Peyer's patch (tissue), 4 donors: ENCODE data around the gene DISC1.
"Not testable (repeated sequence)": the region's sequence is repeated elsewhere in the genome, so short reads cannot be mapped to it uniquely, and the experiment has no call there.

Experiments used
- CTCF ChIP-seq, 6 experiments: fragments of 450-650 bp in 4 of 6; fragments of 200-600 bp in 2 of 6; sonication (generic) in 1 of 6; IDR thresholded peaks; one replicate each; pipeline ENCODE4 v1.5.1; 2017 to 2019; ENCODE audit warnings: antibody characterized with exemption in 6 of 6, mild to moderate bottlenecking in 3 of 6, moderate library complexity in 1 of 6
- POLR2A ChIP-seq, 2 donors: fragments of 450-650 bp; IDR thresholded peaks; one replicate each; pipeline ENCODE4 v1.5.1; 2017; ENCODE audit warnings: antibody characterized with exemption in 2 of 2, mild to moderate bottlenecking in 2 of 2, moderate library complexity in 2 of 2

DNA sequence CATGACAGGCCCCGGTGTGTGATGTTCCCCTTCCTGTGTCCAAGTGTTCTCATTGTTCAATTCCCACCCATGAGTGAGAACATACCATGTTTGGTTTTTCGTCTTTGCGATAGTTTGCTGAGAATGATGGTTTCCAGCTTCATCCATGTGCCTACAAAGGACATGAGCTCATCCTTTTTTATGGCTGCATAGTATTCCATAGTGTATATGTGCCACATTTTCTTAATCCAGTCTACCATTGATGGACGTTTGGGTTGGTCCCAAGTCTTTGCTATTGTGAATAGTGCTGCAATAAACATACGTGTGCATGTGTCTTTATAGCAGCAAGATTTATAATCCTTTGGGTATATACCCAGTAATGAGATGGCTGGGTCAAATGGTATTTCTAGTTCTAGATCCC is 343.2 kb downstream of the DISC1 start:
- TF ChIP-seq POLR2A, CTCF (IDR thresholded peaks at IDR 0.05): not testable (repeated sequence)
